Hepatocyte (in vitro differentiated cells): ENCODE data around the gene ESR1.

Experiments
- EZH2 ChIP-seq: fragments of 200-600 bp; sonication (generic); IDR thresholded peaks from 2 replicates; pipeline ENCODE4 v1.6.1; 2016; ENCODE audit warnings: antibody characterized with exemption, mild to moderate bottlenecking, borderline replicate concordance
- EZH2phosphoT487 ChIP-seq: fragments of 200-600 bp; sonication (generic); IDR thresholded peaks from one replicate; pipeline ENCODE4 v1.6.1; 2018; ENCODE audit warnings: antibody characterized with exemption, mild to moderate bottlenecking, low read depth, moderate library complexity; ENCODE audit not compliant: unreplicated experiment, severe bottlenecking
- TF ChIP-seq, protein P1 (sequence below): fragments of 200-600 bp; sonication (generic); IDR thresholded peaks from 2 replicates; pipeline ENCODE4 v1.5.1; 2016; ENCODE audit warnings: antibody characterized with exemption, mild to moderate bottlenecking; ENCODE audit not compliant: poor library complexity

DNA sequence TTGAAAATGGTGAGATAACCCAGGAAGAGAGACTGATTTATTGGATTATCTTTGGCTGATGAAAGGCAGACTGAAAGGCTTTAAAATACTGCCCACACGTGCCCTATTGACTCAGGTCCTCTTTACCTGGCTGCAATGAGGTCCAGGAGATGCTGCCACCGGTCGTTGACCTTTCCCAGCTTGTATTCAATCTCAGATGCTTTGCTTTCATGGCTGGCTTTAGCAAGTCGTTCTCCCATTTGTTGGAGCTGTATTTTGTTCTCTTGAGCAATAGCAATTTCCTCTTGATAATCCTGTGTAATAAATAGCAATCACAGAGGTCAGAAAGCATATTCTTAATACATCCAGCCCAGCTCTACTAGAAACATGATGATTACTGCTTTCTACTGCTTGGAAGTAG lies 368.8 kb downstream of the ESR1 start:
- TF ChIP-seq, protein P1, sequence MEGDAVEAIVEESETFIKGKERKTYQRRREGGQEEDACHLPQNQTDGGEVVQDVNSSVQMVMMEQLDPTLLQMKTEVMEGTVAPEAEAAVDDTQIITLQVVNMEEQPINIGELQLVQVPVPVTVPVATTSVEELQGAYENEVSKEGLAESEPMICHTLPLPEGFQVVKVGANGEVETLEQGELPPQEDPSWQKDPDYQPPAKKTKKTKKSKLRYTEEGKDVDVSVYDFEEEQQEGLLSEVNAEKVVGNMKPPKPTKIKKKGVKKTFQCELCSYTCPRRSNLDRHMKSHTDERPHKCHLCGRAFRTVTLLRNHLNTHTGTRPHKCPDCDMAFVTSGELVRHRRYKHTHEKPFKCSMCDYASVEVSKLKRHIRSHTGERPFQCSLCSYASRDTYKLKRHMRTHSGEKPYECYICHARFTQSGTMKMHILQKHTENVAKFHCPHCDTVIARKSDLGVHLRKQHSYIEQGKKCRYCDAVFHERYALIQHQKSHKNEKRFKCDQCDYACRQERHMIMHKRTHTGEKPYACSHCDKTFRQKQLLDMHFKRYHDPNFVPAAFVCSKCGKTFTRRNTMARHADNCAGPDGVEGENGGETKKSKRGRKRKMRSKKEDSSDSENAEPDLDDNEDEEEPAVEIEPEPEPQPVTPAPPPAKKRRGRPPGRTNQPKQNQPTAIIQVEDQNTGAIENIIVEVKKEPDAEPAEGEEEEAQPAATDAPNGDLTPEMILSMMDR = no peak
- TF ChIP-seq EZH2 (no peak), EZH2phosphoT487 (no peak)
